HepG2 (cell line): ENCODE results near the gene CCSER1. TPM values are rescaled to one million over a fixed set of nuclear protein-coding genes. Genes with fewer than 3 reads are reported as not detected.

Experiments
- ATAC-seq: fragments of 200-7000 bp; cut with Tn5 transposase; 3 replicates; pipeline ENCODE4 v1.9.1; 2020; ENCODE audit warnings: mild to moderate bottlenecking, moderate library complexity
- BruUV-seq: library from RNA; stranded (reverse); fragments of 400-500 nt; replicated peaks from 2 replicates; lab custom pipeline; 2021; lab: Mats Ljungman, UMichigan
- CTCF ChIA-PET: fragments of 300-600 bp; formaldehyde crosslinking; extraction: SDS; loops from one replicate; lab custom pipeline; 2021; ENCODE audit warnings: low total read pairs, inconsistent platforms, low intra/inter-chr PET ratio; lab: Yijun Ruan, JAX
- POLR2A ChIA-PET: fragments of 350-600 bp; sonication (Branson Sonifier 250); formaldehyde crosslinking; loops from one replicate; lab custom pipeline; 2020; ENCODE audit warnings: antibody characterized with exemption, inconsistent platforms; lab: Yijun Ruan, JAX
- DNase-seq: peaks from one replicate; pipeline ENCODE4 v3.0.0-alpha.2; 2015; ENCODE audit warnings: low spot score
- FAIRE-seq: peaks from 3 replicates; lab custom pipeline; 2011; peaks lifted over from hg19 to GRCh38; lab: Jason Lieb, UNC
- H2AFZ ChIP-seq: one replicate; pipeline ENCODE4 v1.6.1; 2011; ENCODE audit warnings: low read length, inconsistent platforms
- H3K27ac ChIP-seq: fragments of 300-600 bp; 3 replicates; pipeline ENCODE4 v1.8.0; 2011; ENCODE audit warnings: mixed run types, mild to moderate bottlenecking, mixed read lengths, low read length, inconsistent platforms; ENCODE audit not compliant: insufficient read depth; ENCODE audit errors: extremely low read length
- H3K27me3 ChIP-seq, 2 experiments: fragments of 200-600 bp in 1 of 2; 2 replicates in 1 of 2; 3 replicates in 1 of 2; pipeline versions ENCODE4 v1.6.0 to v1.8.0; 2011; ENCODE audit warnings: low read length in 2 of 2, mild to moderate bottlenecking in 2 of 2, moderate library complexity in 2 of 2, inconsistent platforms in 1 of 2; ENCODE audit not compliant: insufficient read depth in 2 of 2, control insufficient read depth in 1 of 2
- H3K36me3 ChIP-seq, 2 experiments: fragments of 200-600 bp in 1 of 2; replicated peaks in 1 of 2; 2 replicates in 1 of 2; 3 replicates in 1 of 2; pipeline versions ENCODE4 v1.5.1 to v1.8.0; 2011; ENCODE audit warnings: low read length in 2 of 2, inconsistent platforms in 1 of 2; ENCODE audit not compliant: insufficient read depth in 2 of 2, control insufficient read depth in 1 of 2
- H3K4me1 ChIP-seq: 2 replicates; pipeline ENCODE4 v1.5.1; 2012; ENCODE audit warnings: low read length, inconsistent platforms; ENCODE audit not compliant: insufficient read depth
- H3K4me2 ChIP-seq: 2 replicates; pipeline ENCODE4 v1.6.0; 2011; ENCODE audit warnings: low read depth, low read length, inconsistent platforms
- H3K4me3 ChIP-seq, 3 experiments: fragments of 200-600 bp in 1 of 3; sonication (generic), shearing (Covaris generic) in 1 of 3; replicated peaks in 1 of 3; 2 replicates each; pipeline ENCODE4 v1.5.1; 2011 to 2016; ENCODE audit warnings: low read length in 3 of 3, inconsistent platforms in 2 of 3, low read depth in 2 of 3, mild to moderate bottlenecking in 2 of 3, control low read depth in 1 of 3, mixed read lengths in 1 of 3; ENCODE audit not compliant: insufficient read depth in 1 of 3
- H3K79me2 ChIP-seq: one replicate; pipeline ENCODE4 v1.6.1; 2011; ENCODE audit warnings: low read length, inconsistent platforms; ENCODE audit not compliant: insufficient read depth
- H3K9ac ChIP-seq: 2 replicates; pipeline ENCODE4 v1.6.0; 2011; ENCODE audit warnings: mild to moderate bottlenecking, low read depth, low read length, inconsistent platforms; ENCODE audit not compliant: insufficient read depth
- H3K9me3 ChIP-seq: 2 replicates; pipeline ENCODE4 v1.5.1; 2012; ENCODE audit warnings: mild to moderate bottlenecking, low read length
- H4K20me1 ChIP-seq: 2 replicates; pipeline ENCODE4 v1.6.0; 2011; ENCODE audit warnings: inconsistent platforms, mild to moderate bottlenecking, low read length, moderate library complexity; ENCODE audit not compliant: insufficient read depth
- FOXM1 ChIP-seq: sonication (generic); formaldehyde crosslinking; IDR thresholded peaks from 2 replicates; pipeline ENCODE4 v1.5.0; 2020; ENCODE audit warnings: missing genetic modification reagents
- GPN1 ChIP-seq: sonication (generic); formaldehyde crosslinking; IDR thresholded peaks from 2 replicates; pipeline ENCODE4 v1.5.1; 2020; ENCODE audit warnings: missing genetic modification reagents, borderline replicate concordance
- HNRNPK ChIP-seq: fragments of 200-400 bp; formaldehyde crosslinking; IDR thresholded peaks from 2 replicates; pipeline ENCODE4 v1.6.1; 2018; ENCODE audit warnings: low read length, low read depth, moderate library complexity, mild to moderate bottlenecking; ENCODE audit not compliant: poor library complexity, severe bottlenecking
- NCOR1 ChIP-seq: fragments of 200-600 bp; sonication (generic); IDR thresholded peaks from 2 replicates; pipeline ENCODE4 v1.7.0; 2017; ENCODE audit warnings: antibody characterized with exemption, low read length, borderline replicate concordance
- NFE2 ChIP-seq: sonication (generic); formaldehyde crosslinking; IDR thresholded peaks from 2 replicates; pipeline ENCODE4 v1.4.0; 2020; ENCODE audit warnings: missing genetic modification reagents
- SKI ChIP-seq: fragments of 450-650 bp; IDR thresholded peaks from one replicate; pipeline ENCODE4 v1.6.1; 2018; ENCODE audit warnings: mild to moderate bottlenecking; ENCODE audit not compliant: partially characterized antibody
- TEAD2 ChIP-seq: sonication (generic); formaldehyde crosslinking; IDR thresholded peaks from 2 replicates; pipeline ENCODE4 v1.9.0; 2021; ENCODE audit warnings: missing genetic modification reagents
- TOE1 ChIP-seq: sonication (generic); formaldehyde crosslinking; IDR thresholded peaks from 2 replicates; pipeline ENCODE4 v1.4.0; 2020; ENCODE audit warnings: mild to moderate bottlenecking, missing genetic modification reagents
- ZNF234 ChIP-seq: sonication (generic); formaldehyde crosslinking; conservative IDR thresholded peaks from 2 replicates; pipeline ENCODE4 v1.5.1; 2020; ENCODE audit warnings: mild to moderate bottlenecking, missing genetic modification reagents
- ZNF282 ChIP-seq: fragments of 450-650 bp; IDR thresholded peaks from 2 replicates; pipeline ENCODE4 v1.6.1; 2018; ENCODE audit not compliant: partially characterized antibody
- ZNF296 ChIP-seq: sonication (generic); formaldehyde crosslinking; conservative IDR thresholded peaks from 2 replicates; pipeline ENCODE4 v1.5.0; 2020; ENCODE audit warnings: mild to moderate bottlenecking, missing genetic modification reagents
- ZNF510 ChIP-seq: sonication (generic); formaldehyde crosslinking; IDR thresholded peaks from 2 replicates; pipeline ENCODE4 v1.4.0; 2020; ENCODE audit warnings: low read depth, mild to moderate bottlenecking, missing genetic modification reagents
- ZNF703 ChIP-seq: sonication (generic); formaldehyde crosslinking; IDR thresholded peaks from 2 replicates; pipeline ENCODE4 v1.5.1; 2020; ENCODE audit warnings: missing genetic modification reagents, mild to moderate bottlenecking, moderate library complexity, borderline replicate concordance
- ZNF776 ChIP-seq: sonication (generic); formaldehyde crosslinking; IDR thresholded peaks from 2 replicates; pipeline ENCODE4 v1.4.0; 2020; ENCODE audit warnings: mild to moderate bottlenecking, missing genetic modification reagents
- ZNF788 ChIP-seq: sonication (generic); formaldehyde crosslinking; IDR thresholded peaks from 2 replicates; pipeline ENCODE4 v1.5.0; 2020; ENCODE audit warnings: mild to moderate bottlenecking, missing genetic modification reagents, borderline replicate concordance
- WGBS: methylation state at CpG from one replicate; pipeline ENCODE4 v1.1.6; 2017; ENCODE audit warnings: low lambda C conversion rate; 5-methylcytosine and 5-hydroxymethylcytosine counted together
- in situ Hi-C: cut with HindIII; loops from 2 replicates; pipeline ENCODE4 v1.10.0; 2017; ENCODE audit warnings: low pct_unique_long_range_greater_than_20kb; ENCODE audit not compliant: extremely low pct_ligation_motif_present
- intact Hi-C: fragments of 100-400 bp; cut with micrococcal nuclease; formaldehyde crosslinking; loops from one replicate; pipeline ENCODE4 v1.10.0; 2022; ENCODE audit not compliant: unreplicated experiment
- polyA plus RNA-seq, 8 experiments: library from polyadenylated mRNA; depleted of rRNA in 3 of 8; stranded (reverse) in 7 of 8; unstranded in 1 of 8; fragments of >200 nt; fragmentation: Illumina TruSeq in 4 of 8; extraction: Trizol in 4 of 8; gene quantifications; 2 replicates each; pipeline versions ENCODE4 v1.2.1 to v1.2.3, GENCODE V29; 2011 to 2016; ENCODE audit warnings: low read depth in 4 of 8, missing spikeins in 1 of 8, mixed read lengths in 1 of 8; ENCODE audit not compliant: insufficient read depth in 1 of 8
- total RNA-seq, 5 experiments: library from RNA; depleted of rRNA; stranded (reverse); fragments of >200 nt; fragmentation: Illumina TruSeq; extraction: Trizol; gene quantifications; 2 replicates each; pipeline ENCODE4 v1.2.3, GENCODE V29; 2016; ENCODE audit warnings: low read depth in 1 of 5
- TF ChIP-seq, protein P1 (sequence below): sonication (generic); formaldehyde crosslinking; IDR thresholded peaks from 2 replicates; pipeline ENCODE4 v1.8.1; 2022; ENCODE audit warnings: low read depth, mild to moderate bottlenecking, missing genetic modification reagents
- TF ChIP-seq, protein P2 (sequence below): sonication (generic); formaldehyde crosslinking; IDR thresholded peaks from 2 replicates; pipeline ENCODE4 v1.4.0; 2020; ENCODE audit warnings: mild to moderate bottlenecking, missing genetic modification reagents
- TF ChIP-seq, protein P3 (sequence below): sonication (generic); formaldehyde crosslinking; IDR thresholded peaks from 2 replicates; pipeline ENCODE4 v1.5.0; 2020; ENCODE audit warnings: missing genetic modification reagents

CCSER1 gene
- total and polyA plus RNA-seq, 2 of the 13 experiments (the other 11 are each of a cell fraction or from before 2014, with no cell fraction given) = not detected

DNA sequence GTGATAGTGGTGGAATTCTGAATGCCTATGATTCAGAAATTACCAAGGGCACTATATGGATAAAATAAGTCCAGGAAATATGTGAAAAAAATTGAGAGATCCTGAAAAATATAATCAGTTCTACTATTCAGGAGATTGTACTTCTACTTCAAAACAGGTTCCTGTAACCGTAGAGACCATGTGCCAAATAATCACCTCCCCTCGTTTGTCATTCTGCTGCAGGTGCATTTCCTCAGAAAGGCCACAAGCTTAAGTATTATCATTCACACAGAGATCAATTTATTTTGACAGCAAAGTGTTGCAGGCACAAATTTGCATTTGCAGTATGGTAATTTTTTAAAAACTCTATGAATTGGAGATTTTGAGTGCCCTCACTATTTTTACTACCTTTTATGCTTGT lies 1000.0 kb downstream of the CCSER1 start:
- Histone ChIP-seq H2AFZ (no peak overlapping the region), H4K20me1 (no peaks in the 10 kb centered on the region), H3K4me1 (no peaks in the 10 kb centered on the region), H3K4me2 (no peak overlapping the region), H3K9me3 (no peaks in the 10 kb centered on the region), H3K4me3 (no peak overlapping the region), H3K27me3 (no peaks in the 10 kb centered on the region), H3K36me3 (no peaks in the 10 kb centered on the region), H3K9ac (no peak overlapping the region), H3K27ac (no peak overlapping the region), H3K79me2 (no peaks in the 10 kb centered on the region)
- FAIRE-seq = no peak
- in situ Hi-C loops = no loop called here
- no peak for ATAC-seq
- intact Hi-C loops = no loop called here
- 6% methylated on average over 2 of the region's 2 CpGs for WGBS
- no TSS peak for BruUV-seq
- POLR2A ChIA-PET = no interaction called here
- DNase-seq = no peak
- CTCF ChIA-PET = no interaction called here
- TF ChIP-seq ZNF234 (CRISPR knock-in tag) = no peak
- no peak for TF ChIP-seq GPN1 (CRISPR knock-in tag)
- no peak for TF ChIP-seq ZNF296
- TF ChIP-seq, protein P1, sequence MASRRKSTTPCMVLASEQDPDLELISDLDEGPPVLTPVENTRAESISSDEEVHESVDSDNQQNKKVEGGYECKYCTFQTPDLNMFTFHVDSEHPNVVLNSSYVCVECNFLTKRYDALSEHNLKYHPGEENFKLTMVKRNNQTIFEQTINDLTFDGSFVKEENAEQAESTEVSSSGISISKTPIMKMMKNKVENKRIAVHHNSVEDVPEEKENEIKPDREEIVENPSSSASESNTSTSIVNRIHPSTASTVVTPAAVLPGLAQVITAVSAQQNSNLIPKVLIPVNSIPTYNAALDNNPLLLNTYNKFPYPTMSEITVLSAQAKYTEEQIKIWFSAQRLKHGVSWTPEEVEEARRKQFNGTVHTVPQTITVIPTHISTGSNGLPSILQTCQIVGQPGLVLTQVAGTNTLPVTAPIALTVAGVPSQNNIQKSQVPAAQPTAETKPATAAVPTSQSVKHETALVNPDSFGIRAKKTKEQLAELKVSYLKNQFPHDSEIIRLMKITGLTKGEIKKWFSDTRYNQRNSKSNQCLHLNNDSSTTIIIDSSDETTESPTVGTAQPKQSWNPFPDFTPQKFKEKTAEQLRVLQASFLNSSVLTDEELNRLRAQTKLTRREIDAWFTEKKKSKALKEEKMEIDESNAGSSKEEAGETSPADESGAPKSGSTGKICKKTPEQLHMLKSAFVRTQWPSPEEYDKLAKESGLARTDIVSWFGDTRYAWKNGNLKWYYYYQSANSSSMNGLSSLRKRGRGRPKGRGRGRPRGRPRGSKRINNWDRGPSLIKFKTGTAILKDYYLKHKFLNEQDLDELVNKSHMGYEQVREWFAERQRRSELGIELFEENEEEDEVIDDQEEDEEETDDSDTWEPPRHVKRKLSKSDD (CRISPR knock-in tag) = no peak
- TF ChIP-seq NCOR1 = no peak
- TF ChIP-seq ZNF776 = no peak
- no peak for TF ChIP-seq FOXM1 (CRISPR knock-in tag)
- TF ChIP-seq, protein P2, sequence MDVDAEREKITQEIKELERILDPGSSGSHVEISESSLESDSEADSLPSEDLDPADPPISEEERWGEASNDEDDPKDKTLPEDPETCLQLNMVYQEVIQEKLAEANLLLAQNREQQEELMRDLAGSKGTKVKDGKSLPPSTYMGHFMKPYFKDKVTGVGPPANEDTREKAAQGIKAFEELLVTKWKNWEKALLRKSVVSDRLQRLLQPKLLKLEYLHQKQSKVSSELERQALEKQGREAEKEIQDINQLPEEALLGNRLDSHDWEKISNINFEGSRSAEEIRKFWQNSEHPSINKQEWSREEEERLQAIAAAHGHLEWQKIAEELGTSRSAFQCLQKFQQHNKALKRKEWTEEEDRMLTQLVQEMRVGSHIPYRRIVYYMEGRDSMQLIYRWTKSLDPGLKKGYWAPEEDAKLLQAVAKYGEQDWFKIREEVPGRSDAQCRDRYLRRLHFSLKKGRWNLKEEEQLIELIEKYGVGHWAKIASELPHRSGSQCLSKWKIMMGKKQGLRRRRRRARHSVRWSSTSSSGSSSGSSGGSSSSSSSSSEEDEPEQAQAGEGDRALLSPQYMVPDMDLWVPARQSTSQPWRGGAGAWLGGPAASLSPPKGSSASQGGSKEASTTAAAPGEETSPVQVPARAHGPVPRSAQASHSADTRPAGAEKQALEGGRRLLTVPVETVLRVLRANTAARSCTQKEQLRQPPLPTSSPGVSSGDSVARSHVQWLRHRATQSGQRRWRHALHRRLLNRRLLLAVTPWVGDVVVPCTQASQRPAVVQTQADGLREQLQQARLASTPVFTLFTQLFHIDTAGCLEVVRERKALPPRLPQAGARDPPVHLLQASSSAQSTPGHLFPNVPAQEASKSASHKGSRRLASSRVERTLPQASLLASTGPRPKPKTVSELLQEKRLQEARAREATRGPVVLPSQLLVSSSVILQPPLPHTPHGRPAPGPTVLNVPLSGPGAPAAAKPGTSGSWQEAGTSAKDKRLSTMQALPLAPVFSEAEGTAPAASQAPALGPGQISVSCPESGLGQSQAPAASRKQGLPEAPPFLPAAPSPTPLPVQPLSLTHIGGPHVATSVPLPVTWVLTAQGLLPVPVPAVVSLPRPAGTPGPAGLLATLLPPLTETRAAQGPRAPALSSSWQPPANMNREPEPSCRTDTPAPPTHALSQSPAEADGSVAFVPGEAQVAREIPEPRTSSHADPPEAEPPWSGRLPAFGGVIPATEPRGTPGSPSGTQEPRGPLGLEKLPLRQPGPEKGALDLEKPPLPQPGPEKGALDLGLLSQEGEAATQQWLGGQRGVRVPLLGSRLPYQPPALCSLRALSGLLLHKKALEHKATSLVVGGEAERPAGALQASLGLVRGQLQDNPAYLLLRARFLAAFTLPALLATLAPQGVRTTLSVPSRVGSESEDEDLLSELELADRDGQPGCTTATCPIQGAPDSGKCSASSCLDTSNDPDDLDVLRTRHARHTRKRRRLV = no peak
- no peak for TF ChIP-seq NFE2 (CRISPR knock-in tag)
- TF ChIP-seq TEAD2 (CRISPR knock-in tag) = no peak
- no peak for TF ChIP-seq TOE1 (CRISPR knock-in tag)
- TF ChIP-seq ZNF788 = no peak
- no peak for TF ChIP-seq ZNF703
- no peak for TF ChIP-seq ZNF282
- no peak for TF ChIP-seq SKI
- TF ChIP-seq ZNF510 = no peak
- no peak for TF ChIP-seq HNRNPK
- TF ChIP-seq, protein P3, sequence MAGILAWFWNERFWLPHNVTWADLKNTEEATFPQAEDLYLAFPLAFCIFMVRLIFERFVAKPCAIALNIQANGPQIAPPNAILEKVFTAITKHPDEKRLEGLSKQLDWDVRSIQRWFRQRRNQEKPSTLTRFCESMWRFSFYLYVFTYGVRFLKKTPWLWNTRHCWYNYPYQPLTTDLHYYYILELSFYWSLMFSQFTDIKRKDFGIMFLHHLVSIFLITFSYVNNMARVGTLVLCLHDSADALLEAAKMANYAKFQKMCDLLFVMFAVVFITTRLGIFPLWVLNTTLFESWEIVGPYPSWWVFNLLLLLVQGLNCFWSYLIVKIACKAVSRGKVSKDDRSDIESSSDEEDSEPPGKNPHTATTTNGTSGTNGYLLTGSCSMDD (CRISPR knock-in tag) = no peak
